ENCODE data around the gene MRGPRX3. TPM values are rescaled to one million over a fixed set of nuclear protein-coding genes. Genes with fewer than 3 reads are reported as not detected.

Gene MRGPRX3
- total RNA-seq, 1 experiment from 2014 or later: not detected

- no peak for DNase-seq (ENCODE audit: low spot score)
Measured at GRCh38 chr11:18168372-18168771, 36.0 kb downstream of the MRGPRX3 start.

GRCh38 chr11:18171377-18172000, 39.1 kb downstream of the MRGPRX3 start:
- DNase-seq (ENCODE audit: low spot score): peak; percentile 58

GRCh38 chr11:18172666-18173065, 40.3 kb downstream of the MRGPRX3 start, which contains the start of gene MRGPRX4:
TSS of gene MRGPRX4 (plus strand) at chr11:18172837. CDS start at chr11:18173257, 420 bp downstream.
- DNase-seq (ENCODE audit: low spot score): no peak

- DNase-seq (ENCODE audit: low spot score): no peak
Measured at GRCh38 chr11:18173225-18173866, 41.0 kb downstream of the MRGPRX3 start.

Other genes starting within 250 kb of the MRGPRX3 start
- 25.7 and 26.1 TPM in 2 replicates for gene SERGEF, start 119.5 kb upstream of the MRGPRX3 start, total RNA-seq (2014; rRNA removed; shearing (Covaris generic))
- not detected in 2 replicates for gene TPH1, start 86.3 kb upstream of the MRGPRX3 start, total RNA-seq (2014; rRNA removed; shearing (Covaris generic))
- 52.9 and 56.0 TPM in 2 replicates for gene SAAL1, start 26.5 kb upstream of the MRGPRX3 start, total RNA-seq (2014; rRNA removed; shearing (Covaris generic))
- not detected in 2 replicates for gene MRGPRX4, start 40.3 kb downstream of the MRGPRX3 start, total RNA-seq (2014; rRNA removed; shearing (Covaris generic))
- gene SAA4, start 104.2 kb downstream of the MRGPRX3 start, total RNA-seq (2014; rRNA removed; shearing (Covaris generic)): 0.43 TPM in 1 of 2 replicates, not detected in the other
- gene SAA2, start 116.1 kb downstream of the MRGPRX3 start, total RNA-seq (2014; rRNA removed; shearing (Covaris generic)): 4.9 and 12.9 TPM in 2 replicates
- 60.9 and 71.0 TPM in 2 replicates for gene SAA1, start 133.7 kb downstream of the MRGPRX3 start, total RNA-seq (2014; rRNA removed; shearing (Covaris generic))
- 60.3 and 66.2 TPM in 2 replicates for gene HPS5, start 189.6 kb downstream of the MRGPRX3 start, total RNA-seq (2014; rRNA removed; shearing (Covaris generic))
- 140 and 164 TPM in 2 replicates for gene GTF2H1, start 190.0 kb downstream of the MRGPRX3 start, total RNA-seq (2014; rRNA removed; shearing (Covaris generic))